GM21360 (cell line): ENCODE data around the gene AURKB.
"Not testable (repeated sequence)": the region's sequence is repeated elsewhere in the genome, so short reads cannot be mapped to it uniquely, and the experiment has no call there.

Experiments
- ATAC-seq: cut with Tn5 transposase; IDR thresholded peaks from one replicate; pipeline ENCODE4 v1.9.1; 2021; ENCODE audit warnings: mild to moderate bottlenecking, moderate library complexity; ENCODE audit not compliant: unreplicated experiment

AURKB gene

DNA sequence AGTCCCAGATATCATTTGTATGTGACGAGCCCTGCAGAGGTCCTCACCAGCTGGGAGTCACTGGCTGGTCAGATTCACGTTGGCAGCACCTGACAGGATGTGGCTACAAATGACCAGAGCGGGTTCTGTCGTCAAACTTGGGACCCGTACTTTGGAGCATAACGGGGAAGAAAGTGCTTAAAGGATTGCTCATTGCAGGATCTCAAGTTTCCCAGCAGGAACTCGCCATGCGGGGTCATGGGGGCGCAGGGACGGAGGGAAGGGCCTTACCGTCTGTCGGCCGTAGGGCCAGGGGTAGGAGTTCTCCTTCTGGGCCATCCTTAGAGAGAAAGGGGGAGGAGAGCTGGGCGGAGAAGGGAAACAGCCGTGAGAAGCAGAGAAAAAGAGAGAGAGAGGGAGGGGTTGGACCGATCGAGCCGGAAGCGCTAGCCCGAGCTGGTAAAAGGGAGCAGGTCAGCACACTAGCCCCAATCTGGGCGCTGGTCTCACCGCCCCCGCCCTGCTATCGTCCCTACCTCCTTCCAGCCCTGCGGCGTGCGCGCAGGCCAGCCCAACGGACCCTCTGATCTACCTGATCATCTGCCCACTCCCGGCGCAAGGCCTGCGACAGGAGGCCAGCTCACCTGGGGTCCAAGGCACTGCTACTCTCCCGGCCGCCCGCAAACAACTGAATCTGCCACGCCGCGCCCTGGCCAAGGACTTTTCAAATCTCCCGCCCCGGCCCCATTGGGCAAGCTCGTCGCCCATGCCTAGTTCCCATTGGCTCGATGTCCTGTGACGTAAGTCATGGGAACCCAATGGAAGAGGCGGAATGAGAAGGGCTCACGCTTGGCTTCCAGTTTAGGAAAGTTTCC lies at the start of gene AURKB:
Gene AURKB (minus strand): TSS at position 669 of the 854 bp plus-strand sequence. CDS start 351 bp downstream, at position 318.
- peak; percentile 80 for ATAC-seq

DNA sequence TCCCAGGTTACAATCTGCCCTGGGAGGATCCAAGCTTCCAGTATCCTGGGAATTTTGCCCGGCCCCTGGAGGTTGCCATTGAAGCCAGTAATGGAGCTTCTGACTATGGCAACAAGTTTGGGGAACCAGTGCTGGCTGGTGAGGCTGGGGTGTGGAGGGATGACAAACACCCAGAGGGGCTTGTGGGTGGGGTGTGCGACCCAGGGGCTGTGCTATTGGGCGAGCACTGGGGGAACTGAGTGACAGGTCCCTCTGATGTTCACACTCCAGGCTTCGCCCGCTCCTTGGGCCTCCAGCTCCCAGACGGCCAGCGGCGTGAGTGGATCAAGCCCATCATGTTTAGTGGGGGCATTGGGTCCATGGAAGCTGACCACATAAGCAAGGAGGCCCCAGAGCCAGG lies 47.4 kb upstream of the AURKB start:
- ATAC-seq, result no peak

DNA sequence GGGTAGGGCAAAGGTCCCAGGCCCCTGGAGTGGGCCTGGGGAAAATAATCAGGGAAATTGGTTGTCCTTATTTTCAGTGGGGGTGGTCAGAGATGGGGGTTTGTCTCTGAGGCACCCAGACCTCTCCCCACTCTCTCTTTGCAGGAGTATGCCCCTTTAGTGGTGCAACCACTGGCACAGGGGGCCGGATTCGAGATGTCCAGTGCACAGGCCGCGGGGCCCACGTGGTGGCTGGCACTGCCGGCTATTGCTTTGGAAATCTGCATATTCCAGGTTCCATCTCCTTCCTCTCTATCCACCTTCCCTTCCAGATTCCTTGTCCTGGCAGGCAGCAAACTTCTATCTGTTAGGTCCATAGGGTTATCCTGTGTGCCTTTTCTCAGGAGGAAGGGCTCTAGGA lies 46.3 kb upstream of the AURKB start:
- no peak for ATAC-seq

DNA sequence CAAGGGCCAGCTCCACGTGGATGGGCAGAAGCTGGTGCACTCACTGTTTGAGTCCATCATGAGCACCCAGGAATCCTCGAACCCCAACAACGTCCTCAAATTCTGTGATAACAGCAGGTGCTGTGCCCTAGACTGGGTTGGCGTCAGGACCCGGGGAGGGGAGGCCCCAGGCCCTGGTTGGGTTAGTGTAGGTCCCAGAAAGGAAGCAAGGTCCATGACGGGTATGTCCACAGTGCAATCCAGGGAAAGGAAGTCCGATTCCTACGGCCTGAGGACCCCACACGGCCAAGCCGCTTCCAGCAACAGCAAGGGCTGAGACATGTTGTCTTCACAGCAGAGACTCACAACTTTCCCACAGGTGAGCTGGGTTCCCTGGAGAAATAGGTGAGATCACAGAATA lies 45.9 kb upstream of the AURKB start:
- ATAC-seq, result no peak

DNA sequence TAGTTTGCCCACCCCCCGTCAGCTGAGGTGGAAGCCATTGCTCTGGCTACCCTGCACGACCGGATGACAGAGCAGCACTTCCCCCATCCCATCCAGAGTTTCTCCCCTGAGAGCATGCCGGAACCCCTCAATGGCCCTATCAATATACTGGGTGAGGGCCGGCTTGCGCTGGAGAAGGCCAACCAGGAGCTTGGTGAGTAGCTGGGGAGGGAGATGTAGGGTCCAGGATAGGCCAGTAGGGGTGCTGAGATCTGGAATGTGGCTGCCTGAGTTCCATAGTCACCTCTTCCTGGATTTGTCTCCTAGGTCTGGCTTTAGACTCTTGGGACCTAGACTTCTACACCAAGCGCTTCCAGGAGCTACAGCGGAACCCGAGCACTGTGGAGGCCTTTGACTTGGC lies 45.1 kb upstream of the AURKB start:
- ATAC-seq, result no peak

DNA sequence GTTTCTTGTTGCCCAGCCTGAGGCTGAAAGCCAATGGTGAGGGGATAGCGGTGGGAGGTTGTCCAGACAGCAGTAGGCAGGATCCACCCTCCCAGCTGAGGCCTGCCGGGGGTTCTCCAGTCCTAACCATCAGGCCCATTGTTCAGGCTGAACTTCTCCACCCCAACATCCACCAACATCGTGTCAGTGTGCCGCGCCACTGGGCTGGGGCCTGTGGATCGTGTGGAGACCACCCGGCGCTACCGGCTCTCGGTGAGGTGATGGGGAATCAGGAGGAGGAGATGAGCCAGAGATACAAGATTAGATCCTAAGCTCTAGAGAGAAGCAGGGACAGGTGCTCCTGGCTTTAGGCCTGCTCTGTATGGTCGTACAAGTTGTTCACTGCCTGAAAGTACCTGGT lies 44.5 kb upstream of the AURKB start:
- ATAC-seq, result no peak

DNA sequence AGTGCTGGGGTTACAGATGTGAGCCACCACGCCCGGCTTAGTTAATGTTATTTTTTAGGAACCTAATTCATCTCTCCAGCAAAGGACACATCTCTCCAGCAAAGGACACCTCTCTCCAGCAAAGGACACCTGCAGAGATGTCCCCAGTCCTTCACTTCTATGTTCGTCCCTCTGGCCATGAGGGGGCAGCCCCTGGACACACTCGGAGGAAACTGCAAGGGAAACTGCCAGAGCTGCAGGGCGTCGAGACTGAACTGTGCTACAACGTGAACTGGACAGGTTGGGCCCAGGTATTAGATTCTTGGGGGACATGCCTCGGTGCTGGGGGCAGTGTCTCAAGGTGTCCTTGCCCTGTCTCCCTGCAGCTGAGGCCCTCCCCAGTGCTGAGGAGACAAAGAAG lies 43.4 kb upstream of the AURKB start:
- ATAC-seq, result no peak

DNA sequence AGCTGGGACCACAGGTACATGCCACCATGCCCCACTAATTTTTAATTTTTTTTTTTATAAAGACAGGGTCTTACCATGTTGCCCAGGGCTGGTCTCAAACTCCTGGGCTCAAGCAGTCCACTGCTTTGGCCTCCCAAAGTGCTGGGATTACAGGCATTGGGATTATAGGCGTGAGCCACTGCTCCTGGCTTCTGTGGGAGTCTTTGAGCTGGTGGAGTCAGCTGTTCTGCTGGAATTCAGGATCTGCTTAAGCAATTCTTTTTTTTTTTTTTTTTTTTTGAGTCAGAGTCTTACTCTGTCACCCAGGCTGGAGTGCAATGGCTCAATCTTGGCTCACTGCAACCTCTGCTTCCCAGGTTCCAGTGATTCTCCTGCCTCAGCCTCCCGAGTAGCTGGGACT lies 41.0 kb upstream of the AURKB start:
- not testable (repeated sequence) for ATAC-seq

DNA sequence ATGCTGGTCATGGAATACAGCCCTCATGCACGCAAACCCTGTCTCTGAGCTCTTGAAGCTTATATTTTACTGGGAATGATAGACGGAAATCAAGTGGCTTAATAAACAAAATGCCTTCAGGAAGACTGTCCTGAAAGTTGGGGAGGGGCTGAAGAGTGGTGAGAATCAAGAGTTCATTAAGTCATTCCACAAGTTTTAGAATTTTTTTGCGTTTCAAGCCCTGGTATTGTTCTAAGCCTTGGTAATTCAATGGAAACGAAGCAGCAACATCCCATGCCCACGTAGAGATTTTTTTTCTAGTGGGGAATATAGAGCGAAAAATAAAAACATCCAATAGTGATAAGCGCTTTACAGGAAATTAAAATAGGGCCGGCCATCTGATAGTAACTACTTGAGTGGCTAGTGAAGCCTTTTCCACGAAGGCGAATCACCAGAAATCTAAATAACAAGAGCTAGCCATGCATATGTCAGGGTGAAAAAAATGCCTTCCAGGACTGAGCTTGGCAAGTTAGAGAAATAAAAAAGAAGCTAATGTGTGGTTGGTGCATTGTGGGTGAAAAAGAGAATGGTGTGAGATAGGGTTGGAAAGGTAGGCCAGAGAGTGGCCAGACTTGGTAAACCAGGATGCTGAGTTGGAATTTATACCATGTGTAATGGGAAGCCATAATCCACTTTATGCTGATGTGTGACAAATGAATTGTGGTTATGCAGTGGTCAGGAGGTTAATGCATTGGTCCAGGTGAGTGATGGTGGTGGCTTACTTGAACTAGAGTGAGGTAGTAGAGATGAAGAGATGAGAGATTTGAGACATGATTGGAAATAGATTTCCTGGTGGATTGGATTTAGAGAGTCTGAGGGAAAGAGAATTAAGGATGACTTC lies 39.5 kb upstream of the AURKB start:
- no peak for ATAC-seq

DNA sequence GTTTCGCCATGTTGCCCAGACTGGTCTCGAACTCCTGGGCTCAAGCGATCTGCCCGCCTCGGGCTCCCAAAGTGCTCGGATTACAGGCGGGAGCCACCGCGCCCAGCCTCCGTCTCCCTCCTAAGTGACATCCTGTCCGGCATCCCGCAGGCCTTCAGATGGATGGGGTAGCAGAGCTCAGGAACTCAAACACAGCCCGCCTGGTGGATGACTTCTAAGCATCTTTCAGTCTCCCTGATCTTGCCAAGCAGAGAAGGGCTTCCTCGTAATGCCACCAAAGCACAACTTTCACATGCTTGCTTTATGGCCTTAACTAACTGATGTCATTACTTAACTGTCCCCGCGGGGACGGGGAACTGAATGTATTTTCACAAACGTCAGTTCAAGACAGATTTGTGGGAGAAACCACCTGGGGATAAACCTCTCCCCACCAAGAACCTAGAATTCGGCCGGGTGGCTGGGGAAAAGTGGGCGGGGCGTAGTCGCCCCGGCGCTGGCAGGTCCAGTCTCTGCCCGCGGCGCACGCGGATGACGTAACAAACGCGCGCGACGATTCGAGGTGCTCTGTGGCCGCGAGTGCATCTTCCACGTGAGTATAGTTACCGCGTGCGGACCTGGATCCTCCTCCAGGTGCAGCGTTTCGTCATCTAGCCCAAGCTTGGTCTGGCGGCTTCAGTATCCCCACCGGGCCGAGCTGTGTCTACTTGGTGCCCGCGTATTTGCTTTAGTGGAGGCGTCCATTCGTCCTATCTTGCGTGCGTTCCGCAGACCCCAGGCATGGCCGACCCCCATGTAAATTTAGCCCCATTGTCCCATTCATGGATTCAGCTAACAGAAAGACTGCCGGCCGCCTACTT lies 38.6 kb upstream of the AURKB start, which contains the start of gene PFAS:
Gene PFAS (plus strand): TSS at position 539 of the 857 bp plus-strand sequence. CDS start 4,649 bp downstream, outside the sequence.
- peak; percentile 59 for ATAC-seq

DNA sequence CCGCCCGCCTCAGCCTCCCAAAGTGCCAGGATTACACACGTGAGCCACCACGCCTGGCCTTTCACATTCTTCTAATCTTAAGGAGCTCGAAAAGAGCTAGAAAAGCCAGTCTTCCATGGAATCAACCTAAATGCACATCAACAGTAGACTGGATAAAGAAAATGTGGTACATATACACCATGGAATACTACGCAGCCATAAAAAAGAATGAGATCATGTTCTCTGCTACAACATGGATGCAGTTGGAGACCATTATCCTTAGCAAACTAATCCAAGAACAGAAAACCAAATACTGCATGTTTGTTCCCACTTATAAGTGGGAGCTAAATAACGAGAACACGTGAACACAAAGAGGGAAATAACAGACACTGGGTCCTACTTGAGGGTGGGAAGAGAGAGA lies 34.4 kb upstream of the AURKB start:
- no peak for ATAC-seq

DNA sequence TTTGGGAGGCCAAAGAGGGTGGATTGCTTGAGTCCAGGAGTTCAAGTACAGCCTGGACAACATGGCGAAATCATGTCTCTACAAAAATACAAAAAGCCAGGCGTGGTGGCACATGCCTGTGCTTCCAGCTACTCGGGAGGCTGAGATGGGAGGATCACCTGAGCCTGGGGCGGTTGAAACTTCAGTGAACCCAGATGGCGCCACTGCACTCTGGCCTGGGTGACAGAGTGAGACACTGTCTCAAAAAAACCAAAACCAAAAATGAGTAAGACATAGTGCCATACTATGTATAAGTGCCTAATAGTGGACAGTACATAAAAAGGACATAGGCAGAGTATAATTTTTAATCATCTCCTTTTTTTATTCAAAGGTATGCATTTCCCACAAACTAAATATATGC lies 33.5 kb upstream of the AURKB start:
- no peak for ATAC-seq

DNA sequence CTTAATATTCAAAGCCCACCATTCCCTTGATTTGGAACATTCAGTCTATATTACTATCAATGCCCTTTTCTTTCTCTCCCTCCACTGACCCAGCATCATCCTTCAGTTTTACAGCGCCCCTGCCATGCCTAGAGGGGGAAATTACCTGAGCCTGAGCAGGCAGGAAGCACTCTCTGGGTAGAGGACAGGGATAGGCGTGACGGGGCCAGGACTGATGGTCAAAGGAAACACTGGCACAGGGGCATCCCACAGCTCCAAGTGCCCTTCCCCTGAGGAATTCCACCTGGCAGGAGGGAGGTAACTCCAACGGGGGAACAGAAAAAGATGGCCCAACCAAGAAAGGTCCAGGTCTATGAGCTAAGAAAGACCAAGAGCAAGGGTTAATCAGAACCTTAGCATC lies 27.5 kb upstream of the AURKB start:
- ATAC-seq, result no peak

DNA sequence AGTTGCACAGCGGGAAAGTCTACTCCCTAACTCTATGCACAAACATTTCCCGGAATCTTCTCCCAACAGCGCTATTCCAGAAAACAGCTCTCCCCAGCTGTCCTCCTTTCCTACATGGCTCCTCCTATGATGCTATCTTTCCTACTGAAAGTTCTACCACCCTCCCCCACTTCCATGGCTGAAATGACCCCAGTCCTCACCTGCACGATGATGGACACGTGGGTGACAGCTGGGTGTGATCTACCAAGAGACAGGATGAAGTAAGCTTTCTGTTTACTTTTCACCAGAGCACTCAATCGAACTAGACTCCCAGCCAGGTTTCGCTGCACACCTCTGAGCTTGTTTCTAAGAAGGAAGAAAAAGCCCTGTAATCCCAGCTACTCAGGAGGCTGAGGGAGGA lies 26.8 kb upstream of the AURKB start:
- no peak for ATAC-seq

DNA sequence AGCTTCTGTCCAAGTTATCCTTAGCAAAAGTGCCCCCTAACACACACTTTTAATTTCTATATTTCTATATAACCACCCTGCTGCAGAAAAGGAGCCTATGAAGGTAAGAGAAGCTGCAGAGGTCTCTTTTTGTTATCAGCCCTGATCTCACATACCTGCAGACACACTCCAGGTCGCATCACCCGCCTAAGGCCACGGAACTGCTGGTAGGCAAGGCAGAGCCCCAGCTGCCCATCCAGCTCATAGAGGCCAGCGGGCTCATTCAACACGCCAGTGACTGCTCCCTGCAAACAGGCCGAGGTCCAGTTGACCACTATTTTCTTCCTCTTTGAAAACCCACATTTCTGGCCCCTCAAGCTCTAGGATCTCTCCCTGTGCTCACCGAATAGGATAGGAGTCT lies 25.3 kb upstream of the AURKB start:
- ATAC-seq, result no peak

DNA sequence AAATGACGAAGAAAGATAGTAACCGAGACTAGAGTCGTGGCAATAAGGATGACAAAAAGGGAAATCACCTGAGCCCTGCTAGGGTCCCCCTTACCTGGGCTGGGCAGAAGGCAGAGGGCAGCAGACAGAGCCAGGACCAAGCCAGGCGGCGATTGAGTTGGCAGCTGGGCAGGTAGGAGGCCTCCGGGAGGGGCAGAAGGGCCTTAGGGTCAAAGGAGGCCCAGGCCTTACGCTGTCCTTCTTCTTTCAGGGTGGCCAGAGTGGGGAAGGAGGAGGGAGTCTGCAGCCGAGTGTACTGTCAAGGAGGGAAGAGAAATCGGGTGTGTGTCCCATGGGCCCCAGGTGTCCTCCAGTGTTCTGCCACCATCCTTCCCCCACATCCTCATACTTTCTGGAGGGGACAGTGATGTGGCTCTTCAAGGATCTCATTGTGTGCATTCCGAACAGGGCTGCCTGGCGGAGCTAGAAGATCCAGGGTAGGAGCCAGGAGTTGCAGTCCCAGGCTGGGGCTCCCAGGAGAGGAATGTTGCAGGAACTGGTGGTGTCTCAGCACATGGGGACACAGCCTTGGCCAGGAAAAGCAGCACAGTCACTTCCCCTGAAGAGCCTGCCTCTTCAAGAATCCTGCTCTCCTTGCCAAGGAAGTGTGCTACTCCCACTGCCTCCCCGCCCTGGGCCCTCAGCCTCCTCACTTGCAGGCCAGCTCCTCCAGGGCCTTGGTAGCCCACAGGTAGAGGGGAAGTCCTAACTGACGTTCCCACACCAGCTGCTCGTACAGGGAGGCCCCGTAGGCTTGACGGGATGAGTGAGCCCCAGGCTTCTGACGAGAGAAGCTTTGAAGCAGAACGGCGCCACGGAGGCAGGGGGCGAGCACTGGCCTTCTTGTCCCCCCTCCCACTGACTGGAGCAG lies 24.2 kb upstream of the AURKB start:
- no peak for ATAC-seq

DNA sequence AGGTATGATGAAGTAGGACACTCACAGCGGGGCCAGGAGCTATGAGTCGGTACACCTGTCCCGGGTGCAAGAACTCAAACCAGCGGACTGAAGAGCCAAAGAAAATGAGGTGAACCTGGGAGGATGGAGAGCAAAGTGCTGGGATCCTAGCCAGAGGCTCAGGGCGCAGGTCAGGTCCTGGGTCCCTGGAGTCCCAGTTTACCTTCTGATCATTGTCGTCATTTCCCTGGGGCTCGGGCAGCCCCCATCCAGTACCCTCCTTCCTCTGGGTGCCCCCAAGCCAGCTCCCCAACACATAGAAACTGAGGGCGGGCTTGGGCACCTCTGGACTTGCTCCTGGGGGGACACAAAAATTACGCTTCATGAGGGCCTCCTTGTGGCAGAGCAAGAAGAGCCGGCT lies 21.3 kb upstream of the AURKB start:
- no peak for ATAC-seq

DNA sequence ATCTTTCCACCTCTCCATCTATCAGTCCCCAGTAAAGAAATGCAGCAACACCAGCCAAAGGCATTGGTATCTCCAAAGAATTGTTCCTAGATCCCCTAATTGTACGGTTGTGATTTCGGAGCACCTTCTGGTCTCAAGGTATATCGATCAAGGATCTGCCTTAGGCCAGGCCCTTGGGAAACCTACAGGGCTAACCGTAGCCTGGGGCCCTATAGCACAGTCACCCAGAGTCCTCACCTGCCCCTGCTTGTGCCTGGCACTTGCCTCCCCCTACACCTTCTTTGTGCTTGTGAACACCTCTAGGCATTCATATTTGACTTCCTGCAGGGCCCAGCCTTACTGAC lies 16.8 kb upstream of the AURKB start:
- no peak for ATAC-seq

DNA sequence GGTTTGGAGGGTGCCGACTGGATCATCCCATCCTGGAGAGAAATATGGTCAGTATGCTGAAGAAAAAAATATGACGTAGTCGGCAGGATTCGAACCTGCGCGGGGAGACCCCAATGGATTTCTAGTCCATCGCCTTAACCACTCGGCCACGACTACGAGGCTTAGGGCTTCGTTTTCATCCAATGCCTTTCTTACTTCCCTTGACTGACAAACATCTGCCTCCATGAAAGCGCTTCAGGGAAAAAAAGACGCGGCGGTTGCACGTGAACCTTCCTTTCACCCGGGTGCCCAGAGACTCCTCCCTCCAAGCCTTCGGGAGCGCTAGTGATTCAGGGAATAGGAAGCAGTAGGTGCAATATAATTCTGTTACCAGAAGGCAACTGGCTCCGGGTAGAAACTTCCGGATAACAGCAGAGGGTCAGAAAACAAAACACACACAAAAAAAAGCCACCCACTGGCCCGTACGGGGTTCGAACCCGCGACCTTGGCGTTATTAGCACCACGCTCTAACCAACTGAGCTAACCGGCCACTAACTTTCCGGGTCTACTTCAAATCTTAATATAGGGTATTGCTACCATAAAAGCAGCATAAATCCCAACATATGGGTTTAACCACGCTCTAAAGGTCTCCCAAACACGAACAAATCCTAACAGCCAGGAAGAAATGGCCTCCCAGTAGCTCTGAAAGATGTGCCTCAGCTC lies 16.3 kb upstream of the AURKB start:
- ATAC-seq, result no peak
